HepG2 (cell line): Measurements from ENCODE around the gene ZMIZ2.

ENCODE experiments used
- HMG20B ChIP-seq: conservative IDR thresholded peaks from 2 replicates; pipeline ENCODE4 v1.6.1; 2016; ENCODE audit warnings: missing genetic modification reagents, missing compliant biosample characterization
- RAD21 ChIP-seq: fragments of 450-650 bp; formaldehyde crosslinking; IDR thresholded peaks from 2 replicates; pipeline ENCODE4 v1.5.0; 2020; ENCODE audit warnings: mild to moderate bottlenecking
- SIX1 ChIP-seq: sonication (generic); formaldehyde crosslinking; IDR thresholded peaks from 2 replicates; pipeline ENCODE4 v1.4.0; 2020; ENCODE audit warnings: missing genetic modification reagents, borderline replicate concordance
- TBP ChIP-seq: sonication (generic); formaldehyde crosslinking; IDR thresholded peaks from 2 replicates; pipeline ENCODE4 v1.5.0; 2020; ENCODE audit warnings: missing genetic modification reagents
- ZBTB2 ChIP-seq: sonication (generic); formaldehyde crosslinking; IDR thresholded peaks from 2 replicates; pipeline ENCODE4 v1.8.0; 2022; ENCODE audit warnings: low read depth, missing genetic modification reagents
- ZBTB33 ChIP-seq: sonication (generic); formaldehyde crosslinking; IDR thresholded peaks from 2 replicates; pipeline ENCODE4 v1.4.0; 2020; ENCODE audit warnings: missing genetic modification reagents
- ZNF605 ChIP-seq: sonication (generic); formaldehyde crosslinking; IDR thresholded peaks from 2 replicates; pipeline ENCODE4 v1.8.0; 2022; ENCODE audit warnings: mild to moderate bottlenecking, missing genetic modification reagents

DNA sequence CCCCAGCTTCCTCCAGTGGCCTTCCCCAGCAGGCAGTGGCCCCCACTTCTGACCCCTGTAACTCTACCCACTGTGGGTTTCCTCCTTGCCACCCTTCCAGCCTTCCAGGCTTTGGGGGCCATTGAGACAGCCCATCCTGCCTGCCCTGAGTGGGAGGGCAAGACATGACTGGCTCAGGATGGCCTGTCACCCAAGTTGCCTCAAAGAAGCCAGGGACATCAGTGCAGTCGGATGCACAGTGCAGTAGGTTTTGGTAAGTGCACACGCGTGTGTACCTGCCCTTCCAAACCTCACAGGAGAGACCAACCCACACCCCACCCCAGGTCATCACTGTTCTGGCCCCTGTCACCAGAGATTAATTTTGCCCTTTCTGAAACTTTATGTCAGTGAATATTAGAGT, 22.7 kb downstream of the ZMIZ2 start:
- TF ChIP-seq RAD21 (CRISPR knock-in tag) (no peak), ZNF605 (no peak), SIX1 (CRISPR knock-in tag) (no peak), ZBTB2 (CRISPR knock-in tag) (no peak), HMG20B (CRISPR knock-in tag) (no peak), ZBTB33 (CRISPR knock-in tag) (no peak), TBP (no peak)
